A549 (cell line): ENCODE results near the gene CCDC171. TPM values are rescaled to one million over a fixed set of nuclear protein-coding genes. Genes with fewer than 3 reads are reported as not detected.
A peak's percentile ranks its signal among the peaks of the same experiment; 100 is the strongest.

Experiments
- ATAC-seq, 2 experiments: fragments of 200-7000 bp in 1 of 2; fragments of >200 bp in 1 of 2; cut with Nextera tagmentation in 1 of 2; cut with Tn5 transposase in 1 of 2; 3 replicates each; pipeline versions ENCODE4 v1.8.0 to v1.9.1; 2018 to 2020; ENCODE audit warnings: mild to moderate bottlenecking in 1 of 2, moderate library complexity in 1 of 2
- CTCF ChIA-PET: fragments of 300-600 bp; sonication (Branson Sonifier 250); formaldehyde crosslinking; extraction: SDS; loops from one replicate; lab custom pipeline; 2021; ENCODE audit warnings: antibody characterized with exemption, inconsistent platforms; lab: Yijun Ruan, JAX
- POLR2A ChIA-PET: fragments of 350-600 bp; formaldehyde crosslinking; extraction: SDS; loops from one replicate; lab custom pipeline; 2021; ENCODE audit warnings: antibody characterized with exemption, inconsistent platforms; lab: Yijun Ruan, JAX
- DNase-seq, 2 experiments: peaks; one replicate each; pipeline versions ENCODE4 v3.0.0 to v3.0.0-alpha.2; 2011 to 2016; ENCODE audit warnings: low read depth in 1 of 2, low spot score in 1 of 2
- FAIRE-seq: peaks from 2 replicates; lab custom pipeline; 2011; peaks lifted over from hg19 to GRCh38; lab: Jason Lieb, UNC
- H3K27ac ChIP-seq, 2 experiments: fragments of >200 bp; sonication (Bioruptor Twin); formaldehyde crosslinking; 3 replicates each; pipeline ENCODE4 v1.5.1; 2016 to 2017
- H3K4me1 ChIP-seq: fragments of >200 bp; sonication (Bioruptor Twin); formaldehyde crosslinking; 3 replicates; pipeline ENCODE4 v1.6.1; 2016
- H3K4me2 ChIP-seq: fragments of >200 bp; sonication (Bioruptor Twin); formaldehyde crosslinking; 3 replicates; pipeline ENCODE4 v1.6.1; 2016
- H3K4me3 ChIP-seq: fragments of >200 bp; sonication (Bioruptor Twin); formaldehyde crosslinking; 3 replicates; pipeline ENCODE4 v1.5.1; 2016
- H3K9me3 ChIP-seq: fragments of >200 bp; sonication (Bioruptor Twin); formaldehyde crosslinking; 3 replicates; pipeline ENCODE4 v1.6.1; 2016
- EHF ChIP-seq: fragments of 250-450 bp; sonication (Bioruptor Pico); IDR thresholded peaks from 2 replicates; pipeline ENCODE4 v1.5.0; 2020; ENCODE audit warnings: mild to moderate bottlenecking
- EHMT2 ChIP-seq: fragments of 200-600 bp; sonication (generic); IDR thresholded peaks from 2 replicates; pipeline ENCODE4 v1.6.1; 2016; ENCODE audit warnings: antibody characterized with exemption, low read depth, mild to moderate bottlenecking, moderate library complexity
- EP300 ChIP-seq, 2 experiments: fragments of >200 bp; sonication (Bioruptor Twin); formaldehyde crosslinking; IDR thresholded peaks; 2 replicates in 1 of 2; 3 replicates in 1 of 2; pipeline ENCODE4 v1.6.1; 2016 to 2017
- HDAC2 ChIP-seq: fragments of 200-600 bp; sonication (generic); IDR thresholded peaks from 2 replicates; pipeline ENCODE4 v1.6.1; 2016
- HEYL ChIP-seq: fragments of 250-450 bp; sonication (Bioruptor Pico); IDR thresholded peaks from 2 replicates; pipeline ENCODE4 v1.8.0; 2021; ENCODE audit warnings: mild to moderate bottlenecking, moderate library complexity
- JUN ChIP-seq, 2 experiments: fragments of >200 bp; sonication (Bioruptor Twin); formaldehyde crosslinking; IDR thresholded peaks; 2 replicates in 1 of 2; 3 replicates in 1 of 2; pipeline ENCODE4 v1.6.1; 2016 to 2017
- JUNB ChIP-seq: fragments of >200 bp; sonication (Bioruptor Twin); formaldehyde crosslinking; IDR thresholded peaks from 2 replicates; pipeline ENCODE4 v1.6.1; 2016
- KDM5A ChIP-seq: fragments of 200-600 bp; sonication (generic); IDR thresholded peaks from 2 replicates; pipeline ENCODE4 v1.6.1; 2016; ENCODE audit warnings: antibody characterized with exemption, mild to moderate bottlenecking
- MAFK ChIP-seq: fragments of 450-650 bp; IDR thresholded peaks from 2 replicates; pipeline ENCODE4 v1.6.1; 2014; ENCODE audit not compliant: partially characterized antibody
- NFE2L2 ChIP-seq: fragments of 150-350 bp; conservative IDR thresholded peaks from 2 replicates; pipeline ENCODE4 v1.6.1; 2014; ENCODE audit warnings: low read length
- NR3C1 ChIP-seq: fragments of >200 bp; sonication (Bioruptor Twin); formaldehyde crosslinking; IDR thresholded peaks from 3 replicates; pipeline ENCODE4 v1.6.1; 2017
- POLR2A ChIP-seq: IDR thresholded peaks from 2 replicates; pipeline ENCODE4 v1.6.1; 2012; ENCODE audit warnings: mild to moderate bottlenecking, low read length
- RCOR1 ChIP-seq: fragments of 150-350 bp; IDR thresholded peaks from 2 replicates; pipeline ENCODE4 v1.6.1; 2014; ENCODE audit warnings: antibody characterized with exemption, low read length, low read depth
- SREBF2 ChIP-seq: fragments of 450-650 bp; IDR thresholded peaks from 2 replicates; pipeline ENCODE4 v1.6.1; 2014; ENCODE audit warnings: mild to moderate bottlenecking, moderate library complexity
- TFCP2L1 ChIP-seq: fragments of 250-450 bp; sonication (Bioruptor Pico); IDR thresholded peaks from 2 replicates; pipeline ENCODE4 v1.5.0; 2021; ENCODE audit warnings: mild to moderate bottlenecking
- ZFP36 ChIP-seq: fragments of 450-650 bp; IDR thresholded peaks from 2 replicates; pipeline ENCODE4 v1.6.1; 2014; ENCODE audit warnings: borderline replicate concordance; ENCODE audit not compliant: partially characterized antibody
- ZNF302 ChIP-seq: fragments of 250-450 bp; sonication (Bioruptor Pico); IDR thresholded peaks from 2 replicates; pipeline ENCODE4 v1.9.0; 2021; ENCODE audit warnings: inconsistent platforms, mild to moderate bottlenecking, moderate library complexity
- WGBS: methylation state at CpG from one replicate; pipeline ENCODE4 v1.1.6; 2017; ENCODE audit errors: missing lambda C conversion rate; 5-methylcytosine and 5-hydroxymethylcytosine counted together
- polyA plus RNA-seq, 4 experiments: library from polyadenylated mRNA; depleted of rRNA in 3 of 4; stranded (reverse); fragments of >200 nt; fragmentation: RNase III in 1 of 4; extraction: RNeasy Plus Mini Kit Qiagen cat#74134 plus additional on column Dnase treatment in 1 of 4; gene quantifications; 2 replicates in 3 of 4; 3 replicates in 1 of 4; pipeline ENCODE4 v1.2.3, GENCODE V29; 2011 to 2017
- TF ChIP-seq, protein P1 (sequence below): fragments of 200-600 bp; sonication (generic); IDR thresholded peaks from 2 replicates; pipeline ENCODE4 v1.6.1; 2016; ENCODE audit warnings: antibody characterized with exemption, mild to moderate bottlenecking, moderate library complexity
- TF ChIP-seq, protein P2 (sequence below): IDR thresholded peaks from 2 replicates; pipeline ENCODE4 v1.6.1; 2012
- TF ChIP-seq, protein P3 (sequence below): IDR thresholded peaks from 2 replicates; pipeline ENCODE4 v1.6.1; 2012; ENCODE audit warnings: low read depth, borderline replicate concordance
- TF ChIP-seq, protein P4 (sequence below): fragments of 450-650 bp; IDR thresholded peaks from 2 replicates; pipeline ENCODE4 v1.6.1; 2014; ENCODE audit warnings: antibody characterized with exemption
- TF ChIP-seq, protein P5 (sequence below): fragments of 250-450 bp; sonication (Bioruptor Pico); IDR thresholded peaks from 2 replicates; pipeline ENCODE4 v1.5.0; 2020; ENCODE audit warnings: low read depth, mild to moderate bottlenecking, moderate library complexity
- TF ChIP-seq, protein P6 (sequence below): fragments of 150-350 bp; IDR thresholded peaks from 2 replicates; pipeline ENCODE4 v1.6.1; 2014; ENCODE audit warnings: low read depth, mild to moderate bottlenecking, low read length

The CCDC171 gene
- polyA plus RNA-seq, 2 of the 4 experiments (the other 2 are of a cell fraction): 0.88 to 1.3 TPM

DNA sequence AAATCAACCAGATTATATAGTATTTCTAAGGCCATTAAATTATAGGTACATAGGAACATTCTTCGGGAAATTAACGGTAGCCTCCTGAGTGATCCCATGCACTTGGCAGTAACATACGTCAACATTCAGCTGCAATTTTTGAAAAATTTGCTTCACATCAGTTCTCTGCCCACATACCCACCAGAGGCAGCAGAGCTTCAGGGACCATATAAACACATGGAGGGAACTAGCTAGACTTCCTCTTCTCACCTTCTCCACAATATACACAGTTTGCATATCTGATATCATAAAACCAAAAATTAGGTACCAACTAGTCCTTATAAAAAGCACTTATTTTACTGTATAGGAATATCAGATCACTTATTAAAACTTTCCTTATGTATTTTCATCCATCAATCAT lies 46.9 kb upstream of the CCDC171 start:
- Histone ChIP-seq H3K4me3 (no peak overlapping the region), H3K4me1 (peaks cover 10% of the 10 kb centered on the region), H3K9me3 (no peaks in the 10 kb centered on the region), H3K27ac (no peak overlapping the region), H3K4me2 (no peak overlapping the region)
- ChIA-PET CTCF (no interaction called here), POLR2A (interaction anchor here (0.6 kb wide), 2 partner anchors 35 to 47 kb away, joined by 3 to 7 read pairs; partner anchors contain the start of gene CCDC171)
- 98% methylated on average over 3 of the region's 3 CpGs for WGBS
- FAIRE-seq (no peak), ATAC-seq (no peak), DNase-seq (no peak)
- TF ChIP-seq HEYL (CRISPR knock-in tag): no peak
- TF ChIP-seq HDAC2: no peak
- TF ChIP-seq, protein P1, sequence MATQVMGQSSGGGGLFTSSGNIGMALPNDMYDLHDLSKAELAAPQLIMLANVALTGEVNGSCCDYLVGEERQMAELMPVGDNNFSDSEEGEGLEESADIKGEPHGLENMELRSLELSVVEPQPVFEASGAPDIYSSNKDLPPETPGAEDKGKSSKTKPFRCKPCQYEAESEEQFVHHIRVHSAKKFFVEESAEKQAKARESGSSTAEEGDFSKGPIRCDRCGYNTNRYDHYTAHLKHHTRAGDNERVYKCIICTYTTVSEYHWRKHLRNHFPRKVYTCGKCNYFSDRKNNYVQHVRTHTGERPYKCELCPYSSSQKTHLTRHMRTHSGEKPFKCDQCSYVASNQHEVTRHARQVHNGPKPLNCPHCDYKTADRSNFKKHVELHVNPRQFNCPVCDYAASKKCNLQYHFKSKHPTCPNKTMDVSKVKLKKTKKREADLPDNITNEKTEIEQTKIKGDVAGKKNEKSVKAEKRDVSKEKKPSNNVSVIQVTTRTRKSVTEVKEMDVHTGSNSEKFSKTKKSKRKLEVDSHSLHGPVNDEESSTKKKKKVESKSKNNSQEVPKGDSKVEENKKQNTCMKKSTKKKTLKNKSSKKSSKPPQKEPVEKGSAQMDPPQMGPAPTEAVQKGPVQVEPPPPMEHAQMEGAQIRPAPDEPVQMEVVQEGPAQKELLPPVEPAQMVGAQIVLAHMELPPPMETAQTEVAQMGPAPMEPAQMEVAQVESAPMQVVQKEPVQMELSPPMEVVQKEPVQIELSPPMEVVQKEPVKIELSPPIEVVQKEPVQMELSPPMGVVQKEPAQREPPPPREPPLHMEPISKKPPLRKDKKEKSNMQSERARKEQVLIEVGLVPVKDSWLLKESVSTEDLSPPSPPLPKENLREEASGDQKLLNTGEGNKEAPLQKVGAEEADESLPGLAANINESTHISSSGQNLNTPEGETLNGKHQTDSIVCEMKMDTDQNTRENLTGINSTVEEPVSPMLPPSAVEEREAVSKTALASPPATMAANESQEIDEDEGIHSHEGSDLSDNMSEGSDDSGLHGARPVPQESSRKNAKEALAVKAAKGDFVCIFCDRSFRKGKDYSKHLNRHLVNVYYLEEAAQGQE: no peak
- no peak for TF ChIP-seq MAFK
- TF ChIP-seq, protein P2, sequence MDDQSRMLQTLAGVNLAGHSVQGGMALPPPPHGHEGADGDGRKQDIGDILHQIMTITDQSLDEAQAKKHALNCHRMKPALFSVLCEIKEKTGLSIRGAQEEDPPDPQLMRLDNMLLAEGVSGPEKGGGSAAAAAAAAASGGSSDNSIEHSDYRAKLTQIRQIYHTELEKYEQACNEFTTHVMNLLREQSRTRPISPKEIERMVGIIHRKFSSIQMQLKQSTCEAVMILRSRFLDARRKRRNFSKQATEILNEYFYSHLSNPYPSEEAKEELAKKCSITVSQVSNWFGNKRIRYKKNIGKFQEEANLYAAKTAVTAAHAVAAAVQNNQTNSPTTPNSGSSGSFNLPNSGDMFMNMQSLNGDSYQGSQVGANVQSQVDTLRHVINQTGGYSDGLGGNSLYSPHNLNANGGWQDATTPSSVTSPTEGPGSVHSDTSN: no peak
- TF ChIP-seq, protein P3, sequence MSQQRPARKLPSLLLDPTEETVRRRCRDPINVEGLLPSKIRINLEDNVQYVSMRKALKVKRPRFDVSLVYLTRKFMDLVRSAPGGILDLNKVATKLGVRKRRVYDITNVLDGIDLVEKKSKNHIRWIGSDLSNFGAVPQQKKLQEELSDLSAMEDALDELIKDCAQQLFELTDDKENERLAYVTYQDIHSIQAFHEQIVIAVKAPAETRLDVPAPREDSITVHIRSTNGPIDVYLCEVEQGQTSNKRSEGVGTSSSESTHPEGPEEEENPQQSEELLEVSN: no peak
- no peak for TF ChIP-seq RCOR1
- no peak for TF ChIP-seq JUNB
- TF ChIP-seq, protein P4, sequence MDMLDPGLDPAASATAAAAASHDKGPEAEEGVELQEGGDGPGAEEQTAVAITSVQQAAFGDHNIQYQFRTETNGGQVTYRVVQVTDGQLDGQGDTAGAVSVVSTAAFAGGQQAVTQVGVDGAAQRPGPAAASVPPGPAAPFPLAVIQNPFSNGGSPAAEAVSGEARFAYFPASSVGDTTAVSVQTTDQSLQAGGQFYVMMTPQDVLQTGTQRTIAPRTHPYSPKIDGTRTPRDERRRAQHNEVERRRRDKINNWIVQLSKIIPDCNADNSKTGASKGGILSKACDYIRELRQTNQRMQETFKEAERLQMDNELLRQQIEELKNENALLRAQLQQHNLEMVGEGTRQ: no peak
- TF ChIP-seq KDM5A: no peak
- no peak for TF ChIP-seq NFE2L2
- no peak for TF ChIP-seq NR3C1
- no peak for TF ChIP-seq JUN (IDR thresholded peaks at IDR 0.05)
- TF ChIP-seq, protein P5, sequence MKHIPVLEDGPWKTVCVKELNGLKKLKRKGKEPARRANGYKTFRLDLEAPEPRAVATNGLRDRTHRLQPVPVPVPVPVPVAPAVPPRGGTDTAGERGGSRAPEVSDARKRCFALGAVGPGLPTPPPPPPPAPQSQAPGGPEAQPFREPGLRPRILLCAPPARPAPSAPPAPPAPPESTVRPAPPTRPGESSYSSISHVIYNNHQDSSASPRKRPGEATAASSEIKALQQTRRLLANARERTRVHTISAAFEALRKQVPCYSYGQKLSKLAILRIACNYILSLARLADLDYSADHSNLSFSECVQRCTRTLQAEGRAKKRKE (CRISPR knock-in tag): no peak
- TF ChIP-seq, protein P6, sequence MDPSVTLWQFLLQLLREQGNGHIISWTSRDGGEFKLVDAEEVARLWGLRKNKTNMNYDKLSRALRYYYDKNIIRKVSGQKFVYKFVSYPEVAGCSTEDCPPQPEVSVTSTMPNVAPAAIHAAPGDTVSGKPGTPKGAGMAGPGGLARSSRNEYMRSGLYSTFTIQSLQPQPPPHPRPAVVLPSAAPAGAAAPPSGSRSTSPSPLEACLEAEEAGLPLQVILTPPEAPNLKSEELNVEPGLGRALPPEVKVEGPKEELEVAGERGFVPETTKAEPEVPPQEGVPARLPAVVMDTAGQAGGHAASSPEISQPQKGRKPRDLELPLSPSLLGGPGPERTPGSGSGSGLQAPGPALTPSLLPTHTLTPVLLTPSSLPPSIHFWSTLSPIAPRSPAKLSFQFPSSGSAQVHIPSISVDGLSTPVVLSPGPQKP: no peak
- TF ChIP-seq EHF (CRISPR knock-in tag): no peak

DNA sequence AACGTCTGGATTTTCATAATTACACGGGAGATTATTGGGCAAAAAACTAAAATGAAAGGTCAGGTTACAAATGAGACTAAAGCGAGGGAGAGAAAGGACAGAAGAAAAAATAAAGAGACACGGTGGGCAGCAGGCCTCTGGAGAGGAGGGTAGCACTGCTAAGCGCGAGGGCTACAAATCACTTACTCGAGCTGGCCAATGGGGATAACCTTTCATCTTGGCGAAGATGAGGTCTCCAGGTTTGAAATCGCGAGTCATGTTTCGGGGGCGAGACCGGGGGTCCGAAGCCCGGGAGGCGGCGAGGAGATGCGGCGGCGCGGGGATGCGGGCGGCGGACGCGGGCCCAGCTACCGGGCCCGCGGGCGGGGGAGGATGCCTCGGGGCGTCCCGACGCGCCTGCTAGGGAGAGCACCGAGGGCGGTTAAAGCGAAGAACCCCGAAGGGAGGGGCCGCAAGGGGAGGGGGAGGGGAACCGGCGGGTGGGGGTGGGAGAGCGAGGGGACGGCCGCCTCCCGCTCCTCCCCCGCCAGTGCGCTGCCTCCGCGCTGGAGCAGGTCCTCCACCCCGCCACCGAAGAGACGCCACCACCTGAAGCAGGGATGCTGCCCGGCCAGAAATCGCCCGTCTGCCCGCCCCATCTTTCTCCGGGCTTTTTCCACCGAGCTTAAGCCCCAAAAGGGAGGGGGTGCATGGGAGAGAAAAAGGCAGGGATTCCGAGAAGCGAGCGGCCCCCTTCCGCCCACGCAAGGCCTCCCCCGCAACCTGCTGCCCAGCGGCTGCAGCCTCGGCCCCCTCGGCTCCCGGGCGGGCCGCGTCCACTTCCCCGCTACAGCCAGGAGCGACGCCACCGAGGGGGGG lies 42.7 kb upstream of the CCDC171 start:
- ChIA-PET CTCF (interaction anchor here (0.9 to 1.4 kb wide), 3 partner anchors 11 to 97 kb away, joined by 3 to 9 read pairs (median 8); no protein-coding TSS in a partner anchor), POLR2A (interaction anchor here (0.6 to 3.0 kb wide), 5 partner anchors 13 to 1837 kb away, joined by 3 to 52 read pairs (median 4); partner anchors contain the start of genes CCDC171 and TTC39B)
- Histone ChIP-seq H3K4me1 (peaks cover 22% of the 10 kb centered on the region), H3K9me3 (no peaks in the 10 kb centered on the region), H3K4me3 (peak overlapping the region; percentile 99), H3K4me2 (peak overlapping the region; percentile 76), H3K27ac (peak overlapping the region; percentile 98 to 99)
- ATAC-seq (peak; percentile 75 to 81), FAIRE-seq (no peak), DNase-seq (peak; percentile 20 to 27)
- WGBS: under 1% methylated on average over 32 of the region's 76 CpGs
- TF ChIP-seq POLR2A (no peak), SREBF2 (no peak), TFCP2L1 (CRISPR knock-in tag) (no peak), EHMT2 (no peak), HEYL (CRISPR knock-in tag) (no peak), EP300 (IDR thresholded peaks at IDR 0.05) (no peak), ZFP36 (no peak), EHF (CRISPR knock-in tag) (no peak), ZNF302 (no peak), MAFK (no peak)
